Inflammatory macrophage (primary cell): Measurements from ENCODE around the gene FAM193B.
A peak's percentile ranks its signal among the peaks of the same experiment; 100 is the strongest.
"Not testable (repeated sequence)": the region's sequence is repeated elsewhere in the genome, so short reads cannot be mapped to it uniquely, and the experiment has no call there.

Experiments
- DNase-seq, 2 donors: peaks; one replicate each; pipeline ENCODE4 v3.0.0-alpha.2; 2020 to 2022

The FAM193B gene

GRCh38 chr5:177537389-177538361 is 16.7 kb downstream of the FAM193B start:
- no peak for DNase-seq

GRCh38 chr5:177536386-177536785 is 18.0 kb downstream of the FAM193B start:
- DNase-seq, result no peak

DNA sequence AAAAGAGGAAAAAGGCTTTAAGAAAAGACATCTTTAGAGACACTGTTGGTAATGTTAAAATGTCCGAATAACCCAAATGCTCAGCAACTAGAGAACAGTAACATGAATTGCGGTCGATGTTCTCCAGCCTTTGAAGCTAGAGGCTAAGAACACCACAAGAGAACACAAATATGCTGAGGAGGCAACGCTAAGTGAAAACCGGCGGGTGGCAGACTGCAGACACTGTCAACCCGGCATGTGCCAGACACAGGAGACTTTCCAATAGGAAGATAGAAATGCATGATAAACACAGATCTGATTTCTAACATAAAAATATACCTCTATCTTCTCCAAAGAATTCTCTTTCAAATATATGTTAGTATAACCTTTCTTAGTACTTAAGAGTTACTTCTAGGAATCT is 19.2 kb downstream of the FAM193B start:
- DNase-seq, result no peak

DNA sequence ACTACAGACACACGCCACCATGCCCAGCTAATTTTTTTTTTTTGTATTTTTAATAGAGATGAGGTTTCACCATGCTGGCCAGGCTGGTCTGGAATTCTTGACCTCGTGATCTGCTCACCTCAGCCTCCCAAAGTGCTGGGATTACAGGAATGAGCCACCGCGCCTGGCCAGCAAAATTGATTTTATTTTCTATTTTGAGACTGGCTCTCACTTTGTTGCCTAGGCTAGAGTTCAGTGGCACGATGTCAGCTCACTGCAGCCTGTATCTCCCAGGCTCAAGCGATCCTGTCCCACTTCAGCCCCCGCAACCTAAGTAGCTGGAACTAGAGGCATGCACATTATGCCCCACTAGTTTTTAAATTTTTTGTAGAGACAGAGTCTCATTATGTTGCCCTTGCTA is 19.9 kb downstream of the FAM193B start:
- not testable (repeated sequence) for DNase-seq

GRCh38 chr5:177531209-177531940 is 23.0 kb downstream of the FAM193B start:
- no peak for DNase-seq

DNA sequence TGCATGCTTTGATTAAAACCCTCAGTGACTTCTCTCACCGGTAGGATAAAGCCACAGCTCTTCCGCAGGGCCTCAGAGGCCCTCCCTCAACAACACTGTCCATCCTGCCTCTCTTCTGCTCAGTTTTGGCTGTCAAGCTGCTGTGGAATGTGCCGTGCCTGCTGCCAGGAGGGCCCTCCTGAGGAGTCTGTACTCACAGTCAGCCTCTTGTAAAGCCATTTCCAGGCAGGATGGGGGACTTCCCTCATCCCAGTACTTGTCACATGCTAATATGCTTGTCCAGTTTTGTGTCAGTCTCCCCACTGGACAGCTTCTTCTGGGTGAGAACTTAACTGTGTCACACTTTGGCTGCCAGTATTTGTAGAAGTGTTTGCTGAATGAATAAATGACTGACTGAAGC is 23.7 kb downstream of the FAM193B start:
- DNase-seq, result no peak

- DNase-seq, result no peak
These were observed 24.8 kb downstream of the FAM193B start for GRCh38 chr5:177529247-177530203.

DNA sequence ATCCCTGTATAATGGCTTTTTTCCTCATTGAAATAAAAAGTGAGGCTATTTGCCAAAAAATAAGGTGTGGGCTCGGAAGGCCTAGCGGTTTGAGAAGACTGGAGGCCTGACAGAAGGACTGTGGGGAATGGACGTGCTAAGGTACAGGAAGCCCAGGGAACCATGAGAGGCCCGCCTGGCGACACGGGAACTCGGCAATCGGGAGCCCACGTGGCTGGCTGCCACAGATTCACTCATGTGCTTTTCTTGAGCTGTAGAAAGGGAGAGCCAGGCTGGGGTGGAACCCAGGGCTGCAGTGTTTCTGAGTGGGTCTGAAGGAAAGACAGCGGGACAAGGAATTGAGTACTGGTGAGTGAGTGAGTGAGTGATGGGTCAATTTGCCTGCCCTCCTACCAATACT is 25.7 kb downstream of the FAM193B start:
- no peak for DNase-seq

DNA sequence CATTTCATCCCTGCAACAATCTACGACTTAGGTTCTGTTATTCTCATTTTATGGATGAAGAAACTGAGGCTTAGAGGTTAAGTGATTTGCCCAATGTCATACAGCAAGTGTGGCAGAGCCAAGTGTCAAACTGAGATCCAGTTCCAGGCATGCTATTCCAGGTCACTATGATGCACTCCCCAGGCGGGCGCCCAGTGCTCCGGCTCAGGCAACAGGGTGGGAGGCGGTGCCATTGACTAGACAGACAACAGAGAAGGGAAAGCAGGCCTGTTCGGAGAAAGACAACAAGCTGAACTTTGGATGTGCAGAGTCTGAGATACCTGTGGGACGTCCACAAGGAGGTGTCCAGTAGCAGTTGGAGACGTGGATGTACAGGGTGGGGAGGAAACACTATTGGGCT is 26.8 kb downstream of the FAM193B start:
- no peak for DNase-seq

- DNase-seq, result no peak
These were observed 27.6 kb downstream of the FAM193B start for GRCh38 chr5:177526791-177527190.

DNA sequence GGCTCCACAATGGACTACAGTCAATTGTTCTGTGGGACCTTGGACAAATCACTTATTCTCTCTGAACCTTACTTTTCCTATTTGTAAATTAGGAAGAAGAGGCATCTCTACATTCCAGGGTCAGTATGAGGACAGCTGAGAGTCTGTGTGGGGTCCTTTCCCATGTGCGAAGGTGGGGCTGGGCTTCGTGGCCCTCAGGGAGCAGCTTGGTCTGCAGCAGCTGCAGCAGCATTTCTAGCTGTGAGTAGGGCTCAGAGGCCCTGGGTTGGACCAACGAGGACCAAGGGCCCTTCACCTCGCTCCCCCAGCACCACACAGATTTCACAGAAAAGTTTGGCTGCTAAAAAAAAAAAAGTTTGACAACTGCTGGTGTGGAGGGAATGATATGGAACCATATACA is 28.2 kb downstream of the FAM193B start:
- no peak for DNase-seq

- DNase-seq, result no peak
These were observed 29.3 kb downstream of the FAM193B start for GRCh38 chr5:177524941-177525655.

- no peak for DNase-seq
These were observed 29.8 kb downstream of the FAM193B start for GRCh38 chr5:177524539-177524900.

- no peak for DNase-seq
These were observed 30.4 kb downstream of the FAM193B start for GRCh38 chr5:177523711-177524538.

GRCh38 chr5:177520916-177521513 is 33.3 kb downstream of the FAM193B start:
- no peak for DNase-seq

DNA sequence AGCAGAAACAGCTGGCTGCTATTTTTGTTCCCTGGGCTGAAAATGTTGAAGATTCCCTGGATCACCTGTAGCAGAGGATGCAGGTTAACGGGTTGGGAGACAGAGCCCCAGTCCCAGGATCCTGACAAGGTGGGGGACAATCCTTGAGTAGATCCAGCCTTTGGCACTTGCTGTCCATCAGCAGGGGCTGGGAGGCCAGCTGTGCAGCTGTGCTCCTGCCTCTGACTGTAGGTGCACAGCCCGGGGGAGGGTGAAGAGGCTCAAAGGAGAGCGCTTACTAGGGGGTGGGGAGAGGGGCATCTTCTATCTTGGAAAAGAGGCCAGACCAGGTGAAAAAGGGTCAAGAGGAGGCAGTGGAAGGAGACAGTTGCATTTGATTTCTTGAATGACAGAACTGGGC is 34.1 kb downstream of the FAM193B start:
- no peak for DNase-seq

DNA sequence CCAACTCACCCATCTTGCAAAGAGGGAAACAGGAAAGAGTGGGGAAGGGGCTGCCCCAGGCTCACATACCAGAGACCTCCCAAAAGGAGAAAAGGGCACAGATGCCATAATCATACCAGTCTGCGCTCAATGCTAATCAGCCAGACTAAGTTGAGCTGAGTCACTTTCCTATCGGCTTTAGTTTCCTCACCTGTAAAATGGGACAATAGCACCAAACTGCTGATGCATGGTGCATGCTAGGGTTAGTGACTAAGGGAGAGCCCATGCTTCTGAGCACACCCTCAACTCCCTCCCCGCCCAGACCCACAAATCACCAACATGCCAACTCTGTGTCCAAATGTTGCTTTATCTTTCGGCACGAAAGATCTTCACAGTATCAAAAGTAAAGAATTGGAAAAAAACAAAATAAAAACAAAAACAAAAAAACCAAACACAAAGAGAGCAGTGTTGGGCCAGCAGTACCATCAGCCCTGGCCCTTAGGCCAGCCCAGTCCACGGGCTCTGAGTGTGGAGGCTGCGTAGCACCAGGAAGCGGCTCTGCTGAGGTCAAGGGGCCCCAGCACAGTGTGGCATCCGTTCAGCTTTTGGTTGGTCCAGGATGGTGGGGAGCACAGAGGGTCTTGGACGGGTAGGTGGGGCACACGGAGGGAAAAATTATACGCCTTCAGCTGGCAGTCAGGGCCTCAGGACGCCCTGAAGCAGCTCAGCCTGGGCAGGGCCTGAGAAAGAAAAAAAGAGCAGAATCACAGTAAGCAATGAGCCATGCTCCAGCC is 34.7 kb downstream of the FAM193B start:
- no peak for DNase-seq

DNA sequence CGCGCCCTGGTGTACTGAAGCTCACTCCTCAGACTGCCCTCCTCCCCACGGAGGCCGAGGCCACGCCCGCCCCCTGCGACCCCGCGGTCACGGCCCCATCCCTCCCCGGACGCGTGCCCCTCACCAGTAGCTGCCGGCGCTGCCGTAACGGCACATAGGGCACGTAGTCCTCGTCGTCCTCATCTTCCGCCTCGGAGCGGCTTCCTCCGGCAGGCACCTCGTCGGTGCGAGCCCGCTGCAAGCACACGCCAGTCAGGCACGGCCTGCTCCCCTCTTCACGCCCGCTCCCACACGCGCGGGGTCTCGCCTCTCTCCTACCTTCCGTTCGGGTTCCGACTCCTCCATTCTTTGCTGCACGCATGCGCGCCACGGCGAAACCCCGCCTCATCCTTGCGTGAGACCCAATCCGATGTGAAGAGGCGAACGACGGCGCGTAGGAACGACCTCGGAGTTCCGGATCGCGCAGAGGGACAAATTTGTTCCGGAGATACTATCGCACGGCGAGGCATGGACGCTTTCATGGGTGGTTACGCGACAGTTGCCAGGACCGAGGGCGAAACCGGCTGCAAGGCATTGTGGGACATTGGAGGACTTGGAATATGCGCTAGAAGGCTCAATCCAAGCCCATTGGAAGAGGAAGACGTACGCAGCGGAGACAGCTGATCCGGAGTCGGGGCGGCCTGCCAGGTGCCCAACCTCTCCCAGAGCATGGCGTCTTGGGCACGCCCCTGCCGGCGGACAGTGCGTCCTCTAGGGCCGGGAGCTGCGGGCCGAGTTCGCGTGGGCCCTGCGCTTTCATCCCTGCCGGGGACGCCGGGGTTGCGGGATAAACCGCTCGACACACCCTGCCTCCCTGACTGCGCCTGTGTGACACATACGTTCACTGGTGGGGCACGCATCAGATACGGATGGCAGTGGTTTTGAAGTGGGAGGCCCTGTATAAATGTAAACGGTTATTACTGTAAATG is 37.5 kb downstream of the FAM193B start, which contains the start of gene DDX41:
Gene DDX41, minus strand, starts transcription at position 361 of the 968 bp plus-strand sequence. Its CDS starts 16 bp downstream, at position 345.
- DNase-seq, result peak; percentile 99
